ENCODE data around the gene CEP70. TPM values are rescaled to one million over a fixed set of nuclear protein-coding genes. Genes with fewer than 3 reads are reported as not detected.
"Not testable (repeated sequence)": the region's sequence is repeated elsewhere in the genome, so short reads cannot be mapped to it uniquely, and the experiment has no call there.

The CEP70 gene
- polyA plus RNA-seq, 3 donors = 0.11 TPM; not detected in 2

- Mint-ChIP-seq H3K27me3 (ENCODE audit: low read depth in 3 of 3) (no peaks in the 10 kb centered on the region), H3K9me3 (peaks cover 0 to 6% (median 0%) of the 10 kb centered on the region in 7 donors), H3K36me3 (peaks cover 0 to 2% of the 10 kb centered on the region in 2 donors), H3K4me3 (no peak overlapping the region), H3K4me1 (peaks cover 38% of the 10 kb centered on the region), H3K27ac (no peak overlapping the region)
- no peak for TF ChIP-seq CTCF (IDR thresholded peaks at IDR 0.05)
- intact Hi-C loops (cut with micrococcal nuclease) = no loop called here
- Histone ChIP-seq H3K4me2 (replicated peaks; ENCODE audit: extremely low read depth, low read length, poor library complexity, severe bottlenecking) (no peak overlapping the region), H3K79me2 (ENCODE audit: insufficient read depth, low read length) (no peaks in the 10 kb centered on the region), H2AFZ (ENCODE audit: insufficient read depth, low read depth, low read length, poor library complexity, severe bottlenecking) (no peak overlapping the region), H3K4me1 (ENCODE audit: control insufficient read depth in 1 of 2, insufficient read depth in 2 of 2, low read length in 2 of 2) (peaks cover 32 to 41% of the 10 kb centered on the region in 2 donors), H4K20me1 (ENCODE audit: insufficient read depth, low read length) (no peaks in the 10 kb centered on the region), H3K4me3 (replicated peaks in 1 of 3; ENCODE audit: low read depth in 2 of 3, low read length in 3 of 3) (no peak overlapping the region), H3K27me3 (ENCODE audit: control insufficient read depth in 2 of 2, insufficient read depth in 2 of 2, low read length in 2 of 2) (no peaks in the 10 kb centered on the region), H3K9me3 (replicated peaks in 1 of 2; ENCODE audit: control insufficient read depth in 1 of 2, insufficient read depth in 1 of 2, low read length in 2 of 2) (no peaks in the 10 kb centered on the region), H3K9ac (ENCODE audit: insufficient read depth, low read length, poor library complexity, severe bottlenecking) (no peak overlapping the region), H3K27ac (ENCODE audit: low read depth in 1 of 2, low read length in 2 of 2) (no peak overlapping the region), H3K36me3 (replicated peaks in 1 of 2; ENCODE audit: control insufficient read depth in 1 of 2, insufficient read depth in 2 of 2, low read length in 2 of 2) (no peaks in the 10 kb centered on the region)
- DNase-seq = no peak
Measured at GRCh38 chr3:138497021-138497420, 97.0 kb downstream of the CEP70 start.

- Mint-ChIP-seq H3K27me3 (ENCODE audit: low read depth in 3 of 3) (no peaks in the 10 kb centered on the region), H3K4me1 (peaks cover 40% of the 10 kb centered on the region), H3K4me3 (no peak overlapping the region), H3K27ac (no peak overlapping the region), H3K9me3 (peaks cover 0 to 6% (median 0%) of the 10 kb centered on the region in 7 donors), H3K36me3 (peaks cover 0 to 2% of the 10 kb centered on the region in 2 donors)
- H3K4me3 ChIP-seq (replicated peaks in 1 of 3; ENCODE audit: low read depth in 2 of 3, low read length in 3 of 3) = no peak overlapping the region
- no peak for DNase-seq
- intact Hi-C loops (cut with micrococcal nuclease) = no loop called here
- H3K4me2 ChIP-seq (replicated peaks; ENCODE audit: extremely low read depth, low read length, poor library complexity, severe bottlenecking) = no peak overlapping the region
- H3K9ac ChIP-seq (ENCODE audit: insufficient read depth, low read length, poor library complexity, severe bottlenecking) = no peak overlapping the region
- WGBS (ENCODE audit: insufficient coverage) = no CpG with 5 or more reads among the region's 2 CpGs
- no peaks in the 10 kb centered on the region for H3K79me2 ChIP-seq (ENCODE audit: insufficient read depth, low read length)
- no peaks in the 10 kb centered on the region for H3K9me3 ChIP-seq (replicated peaks in 1 of 2; ENCODE audit: control insufficient read depth in 1 of 2, insufficient read depth in 1 of 2, low read length in 2 of 2)
- no peak overlapping the region for H3K27ac ChIP-seq (ENCODE audit: low read depth in 1 of 2, low read length in 2 of 2)
- H3K27me3 ChIP-seq (ENCODE audit: control insufficient read depth in 2 of 2, insufficient read depth in 2 of 2, low read length in 2 of 2) = no peaks in the 10 kb centered on the region
- no peaks in the 10 kb centered on the region for H4K20me1 ChIP-seq (ENCODE audit: insufficient read depth, low read length)
- H3K36me3 ChIP-seq (replicated peaks in 1 of 2; ENCODE audit: control insufficient read depth in 1 of 2, insufficient read depth in 2 of 2, low read length in 2 of 2) = no peaks in the 10 kb centered on the region
- TF ChIP-seq CTCF (IDR thresholded peaks at IDR 0.05) = no peak
- H3K4me1 ChIP-seq (ENCODE audit: control insufficient read depth in 1 of 2, insufficient read depth in 2 of 2, low read length in 2 of 2) = peaks cover 32 to 41% of the 10 kb centered on the region in 2 donors
- H2AFZ ChIP-seq (ENCODE audit: insufficient read depth, low read depth, low read length, poor library complexity, severe bottlenecking) = no peak overlapping the region
Measured at GRCh38 chr3:138496436-138496835, 97.6 kb downstream of the CEP70 start.

GRCh38 chr3:138495638-138496037, 98.4 kb downstream of the CEP70 start:
- H3K36me3 ChIP-seq (replicated peaks in 1 of 2; ENCODE audit: control insufficient read depth in 1 of 2, insufficient read depth in 2 of 2, low read length in 2 of 2); H2AFZ ChIP-seq (ENCODE audit: insufficient read depth, low read depth, low read length, poor library complexity, severe bottlenecking); DNase-seq; H3K9ac ChIP-seq (ENCODE audit: insufficient read depth, low read length, poor library complexity, severe bottlenecking); H3K9me3 Mint-ChIP-seq; H3K36me3 Mint-ChIP-seq; H3K27me3 ChIP-seq (ENCODE audit: control insufficient read depth in 2 of 2, insufficient read depth in 2 of 2, low read length in 2 of 2); H3K4me3 Mint-ChIP-seq; H3K4me3 ChIP-seq (replicated peaks in 1 of 3; ENCODE audit: low read depth in 2 of 3, low read length in 3 of 3); H3K4me2 ChIP-seq (replicated peaks; ENCODE audit: extremely low read depth, low read length, poor library complexity, severe bottlenecking); H3K9me3 ChIP-seq (replicated peaks in 1 of 2; ENCODE audit: control insufficient read depth in 1 of 2, insufficient read depth in 1 of 2, low read length in 2 of 2); H4K20me1 ChIP-seq (ENCODE audit: insufficient read depth, low read length); H3K79me2 ChIP-seq (ENCODE audit: insufficient read depth, low read length); H3K27ac ChIP-seq (ENCODE audit: low read depth in 1 of 2, low read length in 2 of 2); H3K27me3 Mint-ChIP-seq (ENCODE audit: low read depth in 3 of 3); intact Hi-C loops (cut with micrococcal nuclease): not testable (repeated sequence)
- peaks cover 32 to 41% of the 10 kb centered on the region in 2 donors for H3K4me1 ChIP-seq (ENCODE audit: control insufficient read depth in 1 of 2, insufficient read depth in 2 of 2, low read length in 2 of 2)
- Mint-ChIP-seq H3K4me1 (peaks cover 40% of the 10 kb centered on the region), H3K27ac (peak overlapping the region in 2 of 7 donors; percentile 6 to 20)
- no CpG with 5 or more reads among the region's 3 CpGs for WGBS (ENCODE audit: insufficient coverage)
